Esophagus mucosa (tissue), 1 donor: Measurements from ENCODE around the gene CALD1. TPM values are rescaled to one million over a fixed set of nuclear protein-coding genes. Genes with fewer than 3 reads are reported as not detected.

Experiments
- total RNA-seq: library from RNA; stranded (reverse); gene quantifications from one replicate; pipeline ENCODE4 v1.2.4, GENCODE V29; 2023
- donor health status: DM: yes; HTN: yes; CAD: no.

The CALD1 gene
- total RNA-seq, 1 donor from 2014 or later, result 46.1 TPM

Other genes starting within 250 kb of the CALD1 start
- gene AKR1B15, start 230.5 kb upstream of the CALD1 start, total RNA-seq, result 35.1 TPM
- gene BPGM, start 132.8 kb upstream of the CALD1 start, total RNA-seq, result 8.9 TPM
- gene AGBL3, start 206.9 kb downstream of the CALD1 start, total RNA-seq, result 0.84 TPM